DND-41 (cell line): ENCODE results near the gene HNRNPUL1.
A peak's percentile ranks its signal among the peaks of the same experiment; 100 is the strongest.

Experiments
- ATAC-seq: fragments of 200-7000 bp; cut with Tn5 transposase; 3 replicates; pipeline ENCODE4 v1.9.1; 2021; ENCODE audit warnings: low read depth; ENCODE audit not compliant: insufficient read depth
- DNase-seq: peaks from one replicate; pipeline ENCODE4 v3.0.0-alpha.2; 2020
- H2AFZ ChIP-seq: 2 replicates; pipeline ENCODE4 v1.6.0; 2012; ENCODE audit warnings: low read depth, low read length
- H3K27ac ChIP-seq: 2 replicates; pipeline ENCODE4 v1.5.1; 2012; ENCODE audit warnings: low read length, inconsistent platforms
- H3K27me3 ChIP-seq: fragments of 200-600 bp; sonication (generic); 2 replicates; pipeline ENCODE4 v1.6.0; 2012; ENCODE audit warnings: low read length, mild to moderate bottlenecking, inconsistent platforms; ENCODE audit not compliant: insufficient read depth, poor library complexity
- H3K36me3 ChIP-seq: 2 replicates; pipeline ENCODE4 v1.5.1; 2012; ENCODE audit warnings: low read length, inconsistent platforms; ENCODE audit not compliant: insufficient read depth
- H3K4me1 ChIP-seq: 2 replicates; pipeline ENCODE4 v1.5.1; 2012; ENCODE audit warnings: mild to moderate bottlenecking, low read length; ENCODE audit not compliant: insufficient read depth
- H3K4me2 ChIP-seq: 2 replicates; pipeline ENCODE4 v1.6.0; 2012; ENCODE audit warnings: mild to moderate bottlenecking, moderate library complexity, low read length, inconsistent platforms; ENCODE audit not compliant: insufficient read depth
- H3K4me3 ChIP-seq, 2 experiments: fragments of 200-600 bp in 1 of 2; shearing (Covaris generic) in 1 of 2; 2 replicates each; pipeline ENCODE4 v1.5.1; 2012 to 2016; ENCODE audit warnings: inconsistent platforms in 2 of 2, low read length in 2 of 2, mild to moderate bottlenecking in 2 of 2, low read depth in 1 of 2, moderate library complexity in 1 of 2
- H3K79me2 ChIP-seq: 2 replicates; pipeline ENCODE4 v1.6.0; 2012; ENCODE audit warnings: low read length, inconsistent platforms; ENCODE audit not compliant: insufficient read depth
- H3K9ac ChIP-seq: 2 replicates; pipeline ENCODE4 v1.6.0; 2012; ENCODE audit warnings: low read depth, mild to moderate bottlenecking, inconsistent platforms, low read length, moderate library complexity
- H3K9me3 ChIP-seq: 2 replicates; pipeline ENCODE4 v1.5.1; 2012; ENCODE audit warnings: low read length, moderate library complexity, mild to moderate bottlenecking, inconsistent platforms; ENCODE audit not compliant: insufficient read depth, severe bottlenecking
- H4K20me1 ChIP-seq: 2 replicates; pipeline ENCODE4 v1.6.0; 2012; ENCODE audit warnings: low read length; ENCODE audit not compliant: insufficient read depth
- EZH2 ChIP-seq: IDR thresholded peaks from 3 replicates; pipeline ENCODE4 v1.6.1; 2012; ENCODE audit warnings: borderline replicate concordance, low read depth, mild to moderate bottlenecking, moderate library complexity, low read length, inconsistent platforms; ENCODE audit not compliant: severe bottlenecking
- TF ChIP-seq, protein P1 (sequence below): IDR thresholded peaks from 2 replicates; pipeline ENCODE4 v1.5.1; 2012; ENCODE audit warnings: borderline replicate concordance, low read length, moderate library complexity, mild to moderate bottlenecking; ENCODE audit not compliant: poor library complexity, severe bottlenecking; ENCODE audit errors: extremely low read depth

Gene HNRNPUL1

DNA sequence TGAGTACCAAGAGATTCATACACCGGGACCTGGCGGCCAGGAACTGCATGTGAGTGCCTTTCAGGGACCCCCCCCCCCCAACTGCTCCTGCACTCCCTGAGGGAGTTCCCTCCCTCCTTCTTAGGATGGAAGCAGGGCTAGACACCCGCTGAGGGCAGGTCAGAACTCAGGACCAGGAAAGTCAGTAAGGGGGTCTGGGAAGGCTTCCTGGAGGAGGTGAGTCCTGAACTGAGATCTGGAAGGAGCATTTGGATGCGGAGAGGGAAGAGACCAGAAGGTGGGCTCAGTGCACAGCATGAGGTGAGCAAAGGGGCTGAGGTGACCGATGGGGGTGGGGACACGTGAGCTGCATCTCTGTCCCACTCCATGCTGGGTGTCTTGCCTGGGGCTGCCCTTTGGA is 10.5 kb upstream of the HNRNPUL1 start:
- Histone ChIP-seq H3K4me1 (no peaks in the 10 kb centered on the region), H4K20me1 (no peaks in the 10 kb centered on the region), H3K79me2 (no peaks in the 10 kb centered on the region), H3K4me2 (no peak overlapping the region), H3K9ac (no peak overlapping the region), H3K9me3 (no peaks in the 10 kb centered on the region), H3K27ac (no peak overlapping the region), H3K27me3 (no peaks in the 10 kb centered on the region), H2AFZ (no peak overlapping the region), H3K4me3 (no peak overlapping the region), H3K36me3 (no peaks in the 10 kb centered on the region)
- no peak for ATAC-seq
- DNase-seq = no peak
- TF ChIP-seq, protein P1, sequence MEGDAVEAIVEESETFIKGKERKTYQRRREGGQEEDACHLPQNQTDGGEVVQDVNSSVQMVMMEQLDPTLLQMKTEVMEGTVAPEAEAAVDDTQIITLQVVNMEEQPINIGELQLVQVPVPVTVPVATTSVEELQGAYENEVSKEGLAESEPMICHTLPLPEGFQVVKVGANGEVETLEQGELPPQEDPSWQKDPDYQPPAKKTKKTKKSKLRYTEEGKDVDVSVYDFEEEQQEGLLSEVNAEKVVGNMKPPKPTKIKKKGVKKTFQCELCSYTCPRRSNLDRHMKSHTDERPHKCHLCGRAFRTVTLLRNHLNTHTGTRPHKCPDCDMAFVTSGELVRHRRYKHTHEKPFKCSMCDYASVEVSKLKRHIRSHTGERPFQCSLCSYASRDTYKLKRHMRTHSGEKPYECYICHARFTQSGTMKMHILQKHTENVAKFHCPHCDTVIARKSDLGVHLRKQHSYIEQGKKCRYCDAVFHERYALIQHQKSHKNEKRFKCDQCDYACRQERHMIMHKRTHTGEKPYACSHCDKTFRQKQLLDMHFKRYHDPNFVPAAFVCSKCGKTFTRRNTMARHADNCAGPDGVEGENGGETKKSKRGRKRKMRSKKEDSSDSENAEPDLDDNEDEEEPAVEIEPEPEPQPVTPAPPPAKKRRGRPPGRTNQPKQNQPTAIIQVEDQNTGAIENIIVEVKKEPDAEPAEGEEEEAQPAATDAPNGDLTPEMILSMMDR = no peak
- TF ChIP-seq EZH2 = no peak

DNA sequence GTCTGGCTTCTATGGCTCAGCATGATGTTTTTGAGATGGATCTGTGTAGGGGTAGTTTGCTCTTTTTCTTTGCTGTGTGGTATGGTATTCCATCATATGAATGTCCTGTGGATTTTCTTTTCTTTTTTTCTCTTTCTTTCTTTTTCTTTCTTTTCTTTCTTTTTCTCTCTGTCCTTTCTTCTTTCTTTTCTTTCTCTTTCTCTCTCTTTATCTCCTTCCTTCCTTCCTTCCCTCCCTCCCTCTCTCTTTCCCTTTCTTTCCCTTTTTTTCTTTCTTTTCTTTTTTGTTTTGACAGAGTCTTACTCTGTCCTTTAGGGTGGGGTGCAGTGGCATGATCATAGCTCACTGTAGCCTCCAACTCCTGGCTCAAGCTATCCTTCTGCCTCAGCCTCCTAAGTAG is 9.0 kb upstream of the HNRNPUL1 start:
- no peaks in the 10 kb centered on the region for H3K36me3 ChIP-seq

DNA sequence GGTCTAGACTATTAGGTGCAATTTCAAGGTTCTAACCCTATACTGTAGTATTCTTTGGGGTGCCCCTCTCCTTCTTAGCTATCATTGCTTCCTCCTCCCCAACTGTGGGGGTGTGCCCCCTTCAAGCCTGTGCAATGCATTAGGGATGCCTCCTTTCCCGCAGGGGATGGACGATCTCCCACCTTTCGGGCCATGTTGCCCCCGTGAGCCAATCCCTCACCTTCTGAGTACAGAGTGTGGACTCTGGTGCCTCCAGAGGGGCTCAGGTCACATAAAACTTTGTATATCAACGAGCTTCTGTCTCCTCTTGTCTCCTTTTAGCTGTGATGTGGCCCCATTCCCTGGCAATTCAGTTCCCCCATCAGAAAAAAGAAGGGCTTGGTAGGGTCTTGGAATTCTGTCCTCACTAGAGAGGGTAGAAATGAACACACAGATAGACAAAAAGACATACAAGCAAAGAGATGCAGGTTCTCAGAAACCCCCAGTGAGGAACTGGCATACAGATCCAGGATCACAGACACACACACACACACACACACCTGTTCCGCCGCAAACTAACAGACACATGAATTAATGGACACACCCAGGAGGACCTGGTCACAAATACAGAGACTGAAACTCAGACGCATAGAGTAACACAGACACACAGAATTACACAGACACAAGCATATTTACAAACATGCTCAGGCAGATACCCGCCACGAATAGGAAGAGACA is 2.5 kb upstream of the HNRNPUL1 start:
- Histone ChIP-seq H3K4me3 (peak overlapping the region; percentile 81 to 83; a peak in 3 of 4 replicates), H3K79me2 (peaks cover 33% of the 10 kb centered on the region), H3K27me3 (no peaks in the 10 kb centered on the region), H3K9ac (peak overlapping the region; percentile 92), H3K4me1 (peaks cover 24% of the 10 kb centered on the region), H2AFZ (peak overlapping the region; percentile 78), H4K20me1 (peaks cover 4% of the 10 kb centered on the region), H3K9me3 (no peaks in the 10 kb centered on the region), H3K4me2 (peak overlapping the region; percentile 83), H3K27ac (peak overlapping the region; percentile 16; the same call in 1 of the 2 replicates), H3K36me3 (peaks cover 15% of the 10 kb centered on the region)
- TF ChIP-seq EZH2 = no peak
- ATAC-seq (no peak), DNase-seq (no peak)

More for the DNA sequence above, 9.0 kb upstream of the HNRNPUL1 start:
- DNase-seq = no peak
- Histone ChIP-seq H3K4me3 (no peak overlapping the region), H3K9ac (no peak overlapping the region), H3K79me2 (no peaks in the 10 kb centered on the region), H3K9me3 (no peaks in the 10 kb centered on the region), H3K27ac (no peak overlapping the region), H3K4me2 (no peak overlapping the region), H2AFZ (no peak overlapping the region), H3K4me1 (no peaks in the 10 kb centered on the region), H3K27me3 (no peaks in the 10 kb centered on the region), H4K20me1 (no peaks in the 10 kb centered on the region)
- no peak for ATAC-seq
- TF ChIP-seq, protein P1 = no peak
- no peak for TF ChIP-seq EZH2

DNA sequence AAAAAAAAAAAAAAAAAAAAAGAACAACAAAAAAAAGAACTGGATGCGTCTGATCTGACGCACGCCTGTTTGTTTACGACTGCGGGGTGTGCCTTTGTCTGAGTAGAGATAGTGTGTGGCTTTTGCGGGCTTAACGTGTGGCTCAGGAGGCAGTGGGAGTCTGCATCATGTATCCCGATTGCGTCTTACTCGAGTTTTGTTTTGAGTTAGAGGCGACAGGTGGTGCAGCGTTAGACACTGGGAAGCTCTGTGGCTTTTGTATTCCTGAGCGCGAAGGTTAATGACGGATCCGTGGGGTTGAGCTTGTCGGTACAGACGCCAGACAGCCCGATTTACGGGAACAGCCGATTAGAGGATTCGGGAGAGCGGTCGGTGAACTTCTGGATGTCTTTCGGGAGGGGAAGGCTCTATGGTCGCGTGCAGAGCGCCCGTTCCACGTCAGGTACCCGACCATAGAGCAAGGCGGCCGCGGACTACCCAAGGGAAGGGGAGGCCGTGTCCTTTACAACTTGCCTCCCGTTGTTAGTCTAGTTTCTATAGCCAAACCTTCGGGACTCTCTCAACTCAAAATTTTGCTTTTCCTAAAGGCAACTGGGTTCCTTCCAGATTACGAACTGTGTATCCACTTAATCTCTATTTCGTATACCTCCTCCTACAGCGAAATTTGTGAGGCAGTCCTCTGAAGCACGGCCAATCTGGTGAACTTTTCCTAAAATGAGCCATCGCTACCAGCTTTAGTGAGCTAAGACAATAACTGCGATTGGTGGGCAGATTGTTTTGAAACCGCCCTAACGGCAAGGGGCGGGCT is 926 bp upstream of the HNRNPUL1 start:
- peak overlapping the region; percentile 92 for H3K9ac ChIP-seq
- H3K27me3 ChIP-seq = no peaks in the 10 kb centered on the region
- ATAC-seq (peak; percentile 7), DNase-seq (peak; percentile 61)
- peak overlapping the region; percentile 64 for H2AFZ ChIP-seq
- peaks cover 20% of the 10 kb centered on the region for H4K20me1 ChIP-seq
- peaks cover 31% of the 10 kb centered on the region for H3K36me3 ChIP-seq
- peak overlapping the region; percentile 81 to 83 for H3K4me3 ChIP-seq
- H3K4me1 ChIP-seq = peaks cover 41% of the 10 kb centered on the region
- TF ChIP-seq EZH2 = no peak
- TF ChIP-seq, protein P1 = no peak
- peaks cover 49% of the 10 kb centered on the region for H3K79me2 ChIP-seq
- no peaks in the 10 kb centered on the region for H3K9me3 ChIP-seq
- peak overlapping the region; percentile 99 for H3K27ac ChIP-seq
- H3K4me2 ChIP-seq = peak overlapping the region; percentile 83
